ENCODE data around the gene ANKRD12.

ANKRD12 gene

DNA sequence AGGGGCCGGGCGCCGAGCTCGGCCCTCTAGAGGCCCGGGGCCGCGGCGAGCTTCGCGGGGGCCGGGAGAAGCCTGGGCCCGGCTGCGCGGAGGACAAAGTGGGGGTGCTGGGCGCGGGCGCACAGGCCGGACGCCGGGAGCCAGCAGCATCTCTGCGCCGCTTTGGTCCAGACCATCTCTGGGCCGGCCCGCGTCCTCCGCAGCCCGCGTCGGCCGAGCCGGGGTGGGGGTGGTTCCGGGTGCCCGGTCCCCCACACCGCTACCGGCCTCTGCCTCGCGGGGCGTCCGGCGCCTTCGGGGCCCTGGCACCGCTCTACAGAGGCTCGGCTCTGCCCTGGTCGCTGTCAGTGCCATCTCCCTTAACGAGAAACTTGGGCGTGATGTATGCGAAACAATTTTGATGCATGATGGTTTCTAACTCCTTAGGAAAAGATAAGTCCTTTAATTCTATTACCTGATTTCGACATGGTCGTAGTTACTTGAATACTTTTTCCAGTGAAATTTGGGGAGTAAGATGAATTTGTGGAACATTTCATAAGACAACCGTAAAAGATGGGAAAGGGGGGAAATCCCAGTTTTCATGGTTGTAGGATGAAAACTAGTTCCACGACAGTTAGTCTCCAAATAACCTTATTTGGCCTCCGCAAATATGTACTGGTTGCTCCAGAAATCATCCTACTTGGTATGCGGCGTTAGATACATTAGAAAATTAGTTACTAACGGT is 198.6 kb downstream of the ANKRD12 start (continued):
- TF ChIP-seq, protein P1, sequence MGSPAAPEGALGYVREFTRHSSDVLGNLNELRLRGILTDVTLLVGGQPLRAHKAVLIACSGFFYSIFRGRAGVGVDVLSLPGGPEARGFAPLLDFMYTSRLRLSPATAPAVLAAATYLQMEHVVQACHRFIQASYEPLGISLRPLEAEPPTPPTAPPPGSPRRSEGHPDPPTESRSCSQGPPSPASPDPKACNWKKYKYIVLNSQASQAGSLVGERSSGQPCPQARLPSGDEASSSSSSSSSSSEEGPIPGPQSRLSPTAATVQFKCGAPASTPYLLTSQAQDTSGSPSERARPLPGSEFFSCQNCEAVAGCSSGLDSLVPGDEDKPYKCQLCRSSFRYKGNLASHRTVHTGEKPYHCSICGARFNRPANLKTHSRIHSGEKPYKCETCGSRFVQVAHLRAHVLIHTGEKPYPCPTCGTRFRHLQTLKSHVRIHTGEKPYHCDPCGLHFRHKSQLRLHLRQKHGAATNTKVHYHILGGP (tag by site-specific recombination; IDR thresholded peaks at IDR 0.05) = no peak
- TF ChIP-seq ZBTB8A (tag by site-specific recombination; IDR thresholded peaks at IDR 0.05) = peak; percentile 37

Data from HEK293 (cell line).